Stimulated activated CD4-positive, alpha-beta T cell treated with anti-CD3 and anti-CD28 coated beads, Interleukin-2, amount 100 ng/mL, for 48 hours (primary cell): ENCODE measurements around the gene AATK.

Experiments used
- DNase-seq, 2 donors: peaks; one replicate each; pipeline ENCODE4 v3.0.0-alpha.2; 2020

Gene AATK

GRCh38 chr17:81125573-81126081, 40.4 kb downstream of the AATK start:
- DNase-seq = no peak

- DNase-seq = no peak
These were observed 41.6 kb downstream of the AATK start for GRCh38 chr17:81124377-81124776.

- no peak for DNase-seq
These were observed 42.7 kb downstream of the AATK start for GRCh38 chr17:81123052-81124048.

GRCh38 chr17:81121841-81122733, 43.9 kb downstream of the AATK start:
- DNase-seq = no peak

- no peak for DNase-seq
These were observed 45.1 kb downstream of the AATK start for GRCh38 chr17:81120695-81121621.

- no peak for DNase-seq
These were observed 45.9 kb downstream of the AATK start for GRCh38 chr17:81120149-81120484.

GRCh38 chr17:81119223-81120148, 46.5 kb downstream of the AATK start:
- peak; percentile 81 to 88 for DNase-seq

GRCh38 chr17:81118308-81119221, 47.5 kb downstream of the AATK start:
- DNase-seq = no peak

GRCh38 chr17:81117672-81118198, 48.3 kb downstream of the AATK start:
- DNase-seq = no peak

- DNase-seq = no peak
These were observed 49.3 kb downstream of the AATK start for GRCh38 chr17:81116704-81117103.

GRCh38 chr17:81115749-81116464, 50.1 kb downstream of the AATK start:
- no peak for DNase-seq

- DNase-seq = no peak
These were observed 50.8 kb downstream of the AATK start for GRCh38 chr17:81115219-81115618.

GRCh38 chr17:81114351-81115093, 51.5 kb downstream of the AATK start:
- no peak for DNase-seq

- no peak for DNase-seq
These were observed 52.8 kb downstream of the AATK start for GRCh38 chr17:81113158-81113724.

GRCh38 chr17:81112450-81112849, 53.6 kb downstream of the AATK start:
- DNase-seq = no peak

GRCh38 chr17:81111066-81111465, 55.0 kb downstream of the AATK start:
- DNase-seq = no peak

- no peak for DNase-seq
These were observed 55.5 kb downstream of the AATK start for GRCh38 chr17:81110488-81111040.

- no peak for DNase-seq
These were observed 56.1 kb downstream of the AATK start for GRCh38 chr17:81109957-81110356.
